CD4-positive, alpha-beta T cell treated with Interleukin-17A for 1 hour (primary cell): ENCODE measurements around the gene TMEM161B.
"Not testable (repeated sequence)": the region's sequence is repeated elsewhere in the genome, so short reads cannot be mapped to it uniquely, and the experiment has no call there.

ENCODE experiments used
- DNase-seq: peaks from one replicate; pipeline ENCODE4 v3.0.0-alpha.2; 2020

Gene TMEM161B

GRCh38 chr5:88177486-88177885, 91.2 kb downstream of the TMEM161B start:
- not testable (repeated sequence) for DNase-seq

GRCh38 chr5:88172847-88173758, 95.5 kb downstream of the TMEM161B start:
- DNase-seq = no peak

- no peak for DNase-seq
These were observed 109.1 kb downstream of the TMEM161B start for GRCh38 chr5:88159591-88159990.

- no peak for DNase-seq
These were observed 110.6 kb downstream of the TMEM161B start for GRCh38 chr5:88158056-88158455.

GRCh38 chr5:88154891-88155290, 113.8 kb downstream of the TMEM161B start:
- no peak for DNase-seq

GRCh38 chr5:88150747-88151146, 117.9 kb downstream of the TMEM161B start:
- DNase-seq = no peak

GRCh38 chr5:88145611-88146467, 122.8 kb downstream of the TMEM161B start:
- DNase-seq = no peak

GRCh38 chr5:88145221-88145610, 123.4 kb downstream of the TMEM161B start:
- DNase-seq = no peak
